ENCODE results near the gene DLX2.
A peak's percentile ranks its signal among the peaks of the same experiment; 100 is the strongest.

GRCh38 chr2:172094294-172095145 is 8.2 kb downstream of the DLX2 start:
- TF ChIP-seq, protein P1, sequence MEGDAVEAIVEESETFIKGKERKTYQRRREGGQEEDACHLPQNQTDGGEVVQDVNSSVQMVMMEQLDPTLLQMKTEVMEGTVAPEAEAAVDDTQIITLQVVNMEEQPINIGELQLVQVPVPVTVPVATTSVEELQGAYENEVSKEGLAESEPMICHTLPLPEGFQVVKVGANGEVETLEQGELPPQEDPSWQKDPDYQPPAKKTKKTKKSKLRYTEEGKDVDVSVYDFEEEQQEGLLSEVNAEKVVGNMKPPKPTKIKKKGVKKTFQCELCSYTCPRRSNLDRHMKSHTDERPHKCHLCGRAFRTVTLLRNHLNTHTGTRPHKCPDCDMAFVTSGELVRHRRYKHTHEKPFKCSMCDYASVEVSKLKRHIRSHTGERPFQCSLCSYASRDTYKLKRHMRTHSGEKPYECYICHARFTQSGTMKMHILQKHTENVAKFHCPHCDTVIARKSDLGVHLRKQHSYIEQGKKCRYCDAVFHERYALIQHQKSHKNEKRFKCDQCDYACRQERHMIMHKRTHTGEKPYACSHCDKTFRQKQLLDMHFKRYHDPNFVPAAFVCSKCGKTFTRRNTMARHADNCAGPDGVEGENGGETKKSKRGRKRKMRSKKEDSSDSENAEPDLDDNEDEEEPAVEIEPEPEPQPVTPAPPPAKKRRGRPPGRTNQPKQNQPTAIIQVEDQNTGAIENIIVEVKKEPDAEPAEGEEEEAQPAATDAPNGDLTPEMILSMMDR (IDR thresholded peaks at IDR 0.05) = no peak
- peak; percentile 59 for TF ChIP-seq EZH2 (IDR thresholded peaks at IDR 0.05)
- peak; percentile 70 for TF ChIP-seq EZH2phosphoT487 (IDR thresholded peaks at IDR 0.05)
